Activated B cell treated with CpG ODN at 0.5 μM for 24 hours (primary cell): ENCODE data around the gene SARS2. TPM values are rescaled to one million over a fixed set of nuclear protein-coding genes. Genes with fewer than 3 reads are reported as not detected.

Source experiments
- ATAC-seq: fragments of 200-7000 bp; cut with Tn5 transposase; one replicate; pipeline ENCODE4 v1.10.0; 2021; ENCODE audit warnings: low read depth, mild to moderate bottlenecking, moderate library complexity
- CTCF ChIA-PET: fragments of 350-600 bp; sonication (Branson Sonifier 250); formaldehyde crosslinking; loops from one replicate; lab custom pipeline; 2021; ENCODE audit warnings: antibody characterized with exemption; lab: Charles Lee
- POLR2A ChIA-PET: fragments of 350-600 bp; sonication (Branson Sonifier 250); formaldehyde crosslinking; loops from one replicate; lab custom pipeline; 2021; ENCODE audit warnings: antibody characterized with exemption; lab: Charles Lee
- DNase-seq: peaks from one replicate; pipeline ENCODE4 v3.0.0; 2022
- H3K27ac Mint-ChIP-seq: one replicate; pipeline ENCODE4 v1.8.0; 2020; ENCODE audit warnings: mixed read lengths
- H3K27me3 Mint-ChIP-seq: one replicate; pipeline ENCODE4 v1.8.0; 2021; ENCODE audit warnings: mixed read lengths
- H3K36me3 Mint-ChIP-seq: one replicate; pipeline ENCODE4 v1.8.0; 2021; ENCODE audit warnings: low read depth, mixed read lengths
- H3K4me1 Mint-ChIP-seq: one replicate; pipeline ENCODE4 v1.8.0; 2021; ENCODE audit warnings: mixed read lengths
- H3K4me3 Mint-ChIP-seq: one replicate; pipeline ENCODE4 v1.8.0; 2020; ENCODE audit warnings: mild to moderate bottlenecking, mixed read lengths
- H3K9me3 Mint-ChIP-seq: one replicate; pipeline ENCODE4 v1.8.0; 2020; ENCODE audit warnings: mixed read lengths
- intact Hi-C: fragments of 100-400 bp; cut with micrococcal nuclease; formaldehyde crosslinking; loops from one replicate; pipeline ENCODE4 v1.15.1; 2024
- total RNA-seq: library from RNA; stranded (reverse); gene quantifications from 2 replicates; pipeline ENCODE4 v1.2.3, GENCODE V29; 2022
- TF ChIP-seq, protein P1 (sequence below): fragments of 200-600 bp; IDR thresholded peaks from one replicate; pipeline ENCODE4 v1.8.0; 2022; ENCODE audit warnings: antibody characterized with exemption, mild to moderate bottlenecking

SARS2 gene
- total RNA-seq, 1 donor from 2014 or later: 50.9 TPM

DNA sequence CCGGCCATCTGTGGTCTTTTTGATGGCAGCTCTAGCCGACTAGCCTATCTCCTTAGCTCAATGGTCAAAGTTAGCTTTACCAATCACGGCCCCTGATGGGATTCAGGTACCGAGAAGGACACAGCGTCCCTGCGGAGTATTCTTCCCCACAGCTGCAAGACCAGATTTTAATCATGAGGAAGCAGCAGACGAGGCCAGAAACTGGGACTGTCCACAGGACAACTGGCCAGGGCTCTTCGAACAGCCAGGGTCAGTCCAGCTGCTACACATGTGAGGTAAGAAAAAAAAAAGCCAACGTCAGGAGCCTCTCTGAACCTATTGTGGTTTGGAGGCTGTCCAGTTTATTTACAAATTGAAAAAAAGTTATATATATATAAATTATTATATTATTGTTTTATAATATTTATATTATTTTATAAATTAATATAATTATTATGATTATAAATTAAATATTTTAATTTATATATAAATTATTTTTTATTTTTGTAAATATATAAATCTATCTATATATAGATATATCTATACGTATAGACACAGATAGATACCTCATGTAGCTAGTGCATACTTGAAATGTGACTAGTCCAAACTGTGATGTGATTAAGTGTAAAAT lies 63.3 kb downstream of the SARS2 start:
- Mint-ChIP-seq H3K9me3 (no peaks in the 10 kb centered on the region), H3K4me1 (peaks cover 72% of the 10 kb centered on the region), H3K27ac (peak overlapping the region; percentile 98), H3K36me3 (peaks cover 24% of the 10 kb centered on the region), H3K4me3 (no peak overlapping the region), H3K27me3 (no peaks in the 10 kb centered on the region)
- DNase-seq (no peak), ATAC-seq (no peak)
- intact Hi-C loops: loop anchor here (5.0 to 10.0 kb wide), 2 partner anchors 130 to 312 kb away; no protein-coding TSS in a partner anchor
- TF ChIP-seq, protein P1, sequence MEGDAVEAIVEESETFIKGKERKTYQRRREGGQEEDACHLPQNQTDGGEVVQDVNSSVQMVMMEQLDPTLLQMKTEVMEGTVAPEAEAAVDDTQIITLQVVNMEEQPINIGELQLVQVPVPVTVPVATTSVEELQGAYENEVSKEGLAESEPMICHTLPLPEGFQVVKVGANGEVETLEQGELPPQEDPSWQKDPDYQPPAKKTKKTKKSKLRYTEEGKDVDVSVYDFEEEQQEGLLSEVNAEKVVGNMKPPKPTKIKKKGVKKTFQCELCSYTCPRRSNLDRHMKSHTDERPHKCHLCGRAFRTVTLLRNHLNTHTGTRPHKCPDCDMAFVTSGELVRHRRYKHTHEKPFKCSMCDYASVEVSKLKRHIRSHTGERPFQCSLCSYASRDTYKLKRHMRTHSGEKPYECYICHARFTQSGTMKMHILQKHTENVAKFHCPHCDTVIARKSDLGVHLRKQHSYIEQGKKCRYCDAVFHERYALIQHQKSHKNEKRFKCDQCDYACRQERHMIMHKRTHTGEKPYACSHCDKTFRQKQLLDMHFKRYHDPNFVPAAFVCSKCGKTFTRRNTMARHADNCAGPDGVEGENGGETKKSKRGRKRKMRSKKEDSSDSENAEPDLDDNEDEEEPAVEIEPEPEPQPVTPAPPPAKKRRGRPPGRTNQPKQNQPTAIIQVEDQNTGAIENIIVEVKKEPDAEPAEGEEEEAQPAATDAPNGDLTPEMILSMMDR: no peak
- ChIA-PET POLR2A (interaction anchor here (0.6 to 9.3 kb wide), 6 partner anchors 8 to 56 kb away, joined by 4 to 463 read pairs (median 7); partner anchors contain the start of genes ECH1, HNRNPL and RINL), CTCF (interaction anchor here (1.0 kb wide), 1 partner anchor 132 kb away, joined by 3 read pairs; no protein-coding TSS in a partner anchor)

Other genes with a start within 250 kb of the SARS2 start
- gene CAPN12, start 186.3 kb downstream of the SARS2 start, total RNA-seq: 12.4 and 14.9 TPM in 2 replicates
- not detected in 2 replicates for gene LGALS7, start 157.2 kb downstream of the SARS2 start, total RNA-seq
- gene LGALS7B, start 141.6 kb downstream of the SARS2 start, total RNA-seq: not detected in 2 replicates
- gene LGALS4, start 117.8 kb downstream of the SARS2 start, total RNA-seq: 2.7 and 4.5 TPM in 2 replicates
- 152 and 164 TPM in 2 replicates for gene ECH1, start 99.0 kb downstream of the SARS2 start, total RNA-seq
- 528 and 546 TPM in 2 replicates for gene HNRNPL, start 80.8 kb downstream of the SARS2 start, total RNA-seq
- gene RINL, start 52.5 kb downstream of the SARS2 start, total RNA-seq: 53.5 and 65.0 TPM in 2 replicates
- gene SIRT2, start 31.1 kb downstream of the SARS2 start, total RNA-seq: 28.4 and 32.7 TPM in 2 replicates
- 45.5 and 49.5 TPM in 2 replicates for gene NFKBIB, start 30.8 kb downstream of the SARS2 start, total RNA-seq
- gene CCER2, start 18.6 kb downstream of the SARS2 start, total RNA-seq: 1.2 and 1.7 TPM in 2 replicates
- gene MRPS12, start 181 bp upstream of the SARS2 start, total RNA-seq: 51.6 and 57.0 TPM in 2 replicates
- gene FBXO17, start 45.0 kb upstream of the SARS2 start, total RNA-seq: not detected in 2 replicates
- 0.24 TPM in 1 of 2 replicates, not detected in the other for gene FBXO27, start 101.8 kb upstream of the SARS2 start, total RNA-seq
- gene ACP7, start 153.6 kb upstream of the SARS2 start, total RNA-seq: not detected in 2 replicates
- 13.7 and 14.2 TPM in 2 replicates for gene PAK4, start 195.0 kb upstream of the SARS2 start, total RNA-seq